WERI-Rb-1 (cell line): ENCODE results near the gene C9orf40.
A peak's percentile ranks its signal among the peaks of the same experiment; 100 is the strongest.

ENCODE experiments used
- DNase-seq: peaks from one replicate; pipeline ENCODE4 v3.0.0-alpha.2; 2020
- H3K27ac ChIP-seq: fragments of 250-450 bp; sonication (Bioruptor Pico); 2 replicates; pipeline ENCODE4 v1.5.1; 2020; ENCODE audit warnings: mild to moderate bottlenecking, moderate library complexity
- H3K27me3 ChIP-seq: fragments of 250-450 bp; sonication (Bioruptor Pico); 2 replicates; pipeline ENCODE4 v1.5.1; 2021; ENCODE audit warnings: mild to moderate bottlenecking, low read depth, moderate library complexity; ENCODE audit not compliant: insufficient read depth, severe bottlenecking
- H3K36me3 ChIP-seq: fragments of 250-450 bp; sonication (Bioruptor Pico); 2 replicates; pipeline ENCODE4 v1.5.1; 2020; ENCODE audit warnings: mild to moderate bottlenecking, moderate library complexity
- H3K4me3 ChIP-seq: 2 replicates; pipeline ENCODE4 v1.5.1; 2011; ENCODE audit warnings: low read depth, mild to moderate bottlenecking, control low read depth, low read length
- H3K9me3 ChIP-seq: fragments of 250-450 bp; sonication (Bioruptor Pico); 2 replicates; pipeline ENCODE4 v1.5.1; 2021; ENCODE audit warnings: mild to moderate bottlenecking, moderate library complexity; ENCODE audit not compliant: severe bottlenecking
- CTCF ChIP-seq: IDR thresholded peaks from 2 replicates; pipeline ENCODE4 v1.5.1; 2011; ENCODE audit warnings: low read depth, mild to moderate bottlenecking, control low read depth, inconsistent platforms, low read length

C9orf40 gene

DNA sequence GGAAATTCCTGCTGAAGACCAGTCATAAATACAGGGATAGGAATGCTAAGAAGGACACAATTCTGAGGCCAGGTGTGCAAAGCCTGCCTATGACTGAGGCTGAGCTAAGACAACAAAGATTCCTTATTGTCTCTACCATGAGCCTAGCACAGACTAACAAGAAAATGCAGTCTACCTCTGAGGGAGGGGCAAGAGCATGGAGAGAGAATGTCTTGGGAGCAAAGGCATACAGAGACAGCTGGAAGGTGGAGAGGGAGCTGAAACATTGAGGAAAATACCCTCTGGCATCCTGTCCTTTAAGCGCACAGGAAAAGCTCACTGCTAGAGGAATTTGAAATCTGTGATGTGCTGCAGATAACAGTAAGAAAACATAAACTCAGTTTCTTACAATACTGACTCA lies 8.8 kb upstream of the C9orf40 start:
- H3K4me3 ChIP-seq, result no peak overlapping the region
- no peak overlapping the region for H3K27ac ChIP-seq
- DNase-seq, result no peak
- H3K9me3 ChIP-seq, result no peaks in the 10 kb centered on the region
- H3K36me3 ChIP-seq, result no peaks in the 10 kb centered on the region
- no peak for TF ChIP-seq CTCF
- H3K27me3 ChIP-seq, result no peaks in the 10 kb centered on the region

- Histone ChIP-seq H3K27ac (no peak overlapping the region), H3K4me3 (no peak overlapping the region), H3K36me3 (no peaks in the 10 kb centered on the region), H3K9me3 (no peaks in the 10 kb centered on the region), H3K27me3 (no peaks in the 10 kb centered on the region)
- no peak for TF ChIP-seq CTCF
- DNase-seq, result no peak
Measured at GRCh38 chr9:74960561-74960960, 7.8 kb upstream of the C9orf40 start.

- Histone ChIP-seq H3K27me3 (no peaks in the 10 kb centered on the region), H3K27ac (no peak overlapping the region), H3K36me3 (no peaks in the 10 kb centered on the region), H3K9me3 (no peaks in the 10 kb centered on the region), H3K4me3 (no peak overlapping the region)
- no peak for TF ChIP-seq CTCF
- DNase-seq, result no peak
Measured at GRCh38 chr9:74958587-74958986, 5.9 kb upstream of the C9orf40 start.

GRCh38 chr9:74953235-74953751 lies 581 bp upstream of the C9orf40 start:
- no peak for DNase-seq
- Histone ChIP-seq H3K4me3 (peak overlapping the region; percentile 97), H3K36me3 (peaks cover 7% of the 10 kb centered on the region), H3K27ac (peak overlapping the region; percentile 100), H3K9me3 (no peaks in the 10 kb centered on the region), H3K27me3 (no peaks in the 10 kb centered on the region)
- TF ChIP-seq CTCF, result no peak

GRCh38 chr9:74951725-74952151 lies 974 bp downstream of the C9orf40 start:
- peak; percentile 40 for DNase-seq
- Histone ChIP-seq H3K36me3 (peaks cover 12% of the 10 kb centered on the region), H3K9me3 (no peaks in the 10 kb centered on the region), H3K4me3 (peak overlapping the region; percentile 97), H3K27ac (peak overlapping the region; percentile 100), H3K27me3 (no peaks in the 10 kb centered on the region)
- no peak for TF ChIP-seq CTCF

GRCh38 chr9:74951107-74951720 lies 1.5 kb downstream of the C9orf40 start:
- Histone ChIP-seq H3K9me3 (no peaks in the 10 kb centered on the region), H3K27me3 (no peaks in the 10 kb centered on the region), H3K27ac (peak overlapping the region; percentile 100), H3K4me3 (peak overlapping the region; percentile 97), H3K36me3 (peaks cover 12% of the 10 kb centered on the region)
- no peak for TF ChIP-seq CTCF
- no peak for DNase-seq
